GM18867 (cell line): ENCODE results near the gene NFATC2.

Experiments used
- ATAC-seq: cut with Tn5 transposase; IDR thresholded peaks from one replicate; pipeline ENCODE4 v1.9.1; 2021; ENCODE audit warnings: mild to moderate bottlenecking, moderate library complexity; ENCODE audit not compliant: unreplicated experiment

Gene NFATC2

GRCh38 chr20:51420805-51421204 is 121.7 kb downstream of the NFATC2 start:
- ATAC-seq: no peak

- ATAC-seq: no peak
Observed at GRCh38 chr20:51420111-51420510, 122.4 kb downstream of the NFATC2 start.

GRCh38 chr20:51419646-51420045 is 122.9 kb downstream of the NFATC2 start:
- no peak for ATAC-seq

- ATAC-seq: no peak
Observed at GRCh38 chr20:51419231-51419630, 123.3 kb downstream of the NFATC2 start.

- no peak for ATAC-seq
Observed at GRCh38 chr20:51418137-51418529, 124.4 kb downstream of the NFATC2 start.

- ATAC-seq: no peak
Observed at GRCh38 chr20:51417250-51418136, 125.0 kb downstream of the NFATC2 start.

- ATAC-seq: no peak
Observed at GRCh38 chr20:51416532-51417249, 125.8 kb downstream of the NFATC2 start.

GRCh38 chr20:51413857-51414256 is 128.7 kb downstream of the NFATC2 start:
- no peak for ATAC-seq

- ATAC-seq: no peak
Observed at GRCh38 chr20:51412951-51413481, 129.5 kb downstream of the NFATC2 start.

- ATAC-seq: no peak
Observed at GRCh38 chr20:51412333-51412871, 130.1 kb downstream of the NFATC2 start.

GRCh38 chr20:51411870-51412269 is 130.6 kb downstream of the NFATC2 start:
- no peak for ATAC-seq

- ATAC-seq: no peak
Observed at GRCh38 chr20:51410586-51411325, 131.8 kb downstream of the NFATC2 start.

- ATAC-seq: no peak
Observed at GRCh38 chr20:51409192-51409880, 133.2 kb downstream of the NFATC2 start.

- peak; percentile 79 for ATAC-seq
Observed at GRCh38 chr20:51404297-51405060, 138.0 kb downstream of the NFATC2 start.

- ATAC-seq: no peak
Observed at GRCh38 chr20:51403466-51404220, 138.9 kb downstream of the NFATC2 start.

- no peak for ATAC-seq
Observed at GRCh38 chr20:51402201-51402600, 140.3 kb downstream of the NFATC2 start.

GRCh38 chr20:51401496-51401895 is 141.0 kb downstream of the NFATC2 start:
- ATAC-seq: no peak

GRCh38 chr20:51400051-51400926 is 142.2 kb downstream of the NFATC2 start:
- peak; percentile 66 for ATAC-seq
